Measurements from ENCODE around the gene SFPQ.
A peak's percentile ranks its signal among the peaks of the same experiment; 100 is the strongest.
"Not testable (repeated sequence)": the region's sequence is repeated elsewhere in the genome, so short reads cannot be mapped to it uniquely, and the experiment has no call there.

SFPQ gene, protein sequence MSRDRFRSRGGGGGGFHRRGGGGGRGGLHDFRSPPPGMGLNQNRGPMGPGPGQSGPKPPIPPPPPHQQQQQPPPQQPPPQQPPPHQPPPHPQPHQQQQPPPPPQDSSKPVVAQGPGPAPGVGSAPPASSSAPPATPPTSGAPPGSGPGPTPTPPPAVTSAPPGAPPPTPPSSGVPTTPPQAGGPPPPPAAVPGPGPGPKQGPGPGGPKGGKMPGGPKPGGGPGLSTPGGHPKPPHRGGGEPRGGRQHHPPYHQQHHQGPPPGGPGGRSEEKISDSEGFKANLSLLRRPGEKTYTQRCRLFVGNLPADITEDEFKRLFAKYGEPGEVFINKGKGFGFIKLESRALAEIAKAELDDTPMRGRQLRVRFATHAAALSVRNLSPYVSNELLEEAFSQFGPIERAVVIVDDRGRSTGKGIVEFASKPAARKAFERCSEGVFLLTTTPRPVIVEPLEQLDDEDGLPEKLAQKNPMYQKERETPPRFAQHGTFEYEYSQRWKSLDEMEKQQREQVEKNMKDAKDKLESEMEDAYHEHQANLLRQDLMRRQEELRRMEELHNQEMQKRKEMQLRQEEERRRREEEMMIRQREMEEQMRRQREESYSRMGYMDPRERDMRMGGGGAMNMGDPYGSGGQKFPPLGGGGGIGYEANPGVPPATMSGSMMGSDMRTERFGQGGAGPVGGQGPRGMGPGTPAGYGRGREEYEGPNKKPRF

DNA sequence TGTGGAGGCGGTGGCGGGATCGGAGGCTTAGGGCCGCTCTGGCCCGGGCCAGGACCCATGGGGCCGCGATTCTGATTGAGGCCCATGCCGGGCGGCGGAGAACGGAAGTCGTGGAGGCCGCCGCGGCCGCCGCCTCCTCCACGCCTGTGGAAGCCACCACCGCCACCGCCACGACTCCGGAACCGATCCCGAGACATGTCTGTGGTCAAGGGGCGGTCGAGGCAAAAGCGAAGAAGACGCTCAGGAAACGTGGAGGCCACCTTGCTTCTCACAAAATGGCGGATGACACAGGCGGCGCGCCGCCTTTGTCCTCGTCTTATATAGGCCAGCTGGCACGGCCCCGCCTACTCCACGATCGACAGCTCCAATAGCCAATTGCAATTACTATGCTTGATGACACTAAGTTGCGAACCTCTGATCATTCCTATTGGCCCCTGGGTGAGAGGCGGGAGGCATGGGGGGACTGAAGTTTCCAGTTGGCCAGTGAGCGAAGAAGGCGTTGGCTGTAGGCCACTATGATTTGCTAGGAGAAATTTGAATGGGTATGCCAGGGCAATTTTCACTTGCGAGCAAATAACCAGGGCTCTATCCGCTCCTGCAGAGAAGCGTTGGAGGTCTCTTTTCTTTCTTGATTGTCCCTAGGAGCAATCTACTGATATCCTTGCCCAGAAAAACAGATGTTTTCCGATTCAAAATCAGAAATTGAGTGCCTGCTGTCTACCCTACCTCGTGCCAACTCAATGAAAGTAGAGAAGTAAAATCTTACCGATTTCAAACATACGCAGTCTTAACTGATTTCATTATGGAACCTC is at the start of gene SFPQ:
TSS of gene SFPQ (minus strand) at position 293 of the 812 bp plus-strand sequence. CDS start at position 197, 96 bp downstream.
- DNase-seq = peak; percentile 99

DNA sequence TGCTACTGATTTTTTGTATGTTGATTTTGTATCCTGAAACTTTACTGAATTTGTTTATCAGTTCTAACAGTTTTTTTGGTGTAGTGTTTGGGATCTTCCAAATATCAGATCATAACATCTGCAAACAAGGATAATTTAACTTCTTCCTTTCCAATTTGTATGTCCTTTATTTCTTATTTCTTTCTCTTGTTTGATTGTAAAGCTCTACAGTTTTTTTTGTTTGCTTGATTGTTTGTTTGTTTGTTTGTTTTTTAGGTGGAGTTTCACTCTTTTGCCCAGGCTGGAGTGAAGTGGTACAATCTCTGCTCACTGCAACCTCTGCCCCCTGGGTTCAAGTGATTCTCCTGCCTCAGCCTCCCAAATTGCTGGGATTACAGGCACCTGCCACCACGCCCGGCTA is 43.8 kb upstream of the SFPQ start:
- not testable (repeated sequence) for DNase-seq

DNA sequence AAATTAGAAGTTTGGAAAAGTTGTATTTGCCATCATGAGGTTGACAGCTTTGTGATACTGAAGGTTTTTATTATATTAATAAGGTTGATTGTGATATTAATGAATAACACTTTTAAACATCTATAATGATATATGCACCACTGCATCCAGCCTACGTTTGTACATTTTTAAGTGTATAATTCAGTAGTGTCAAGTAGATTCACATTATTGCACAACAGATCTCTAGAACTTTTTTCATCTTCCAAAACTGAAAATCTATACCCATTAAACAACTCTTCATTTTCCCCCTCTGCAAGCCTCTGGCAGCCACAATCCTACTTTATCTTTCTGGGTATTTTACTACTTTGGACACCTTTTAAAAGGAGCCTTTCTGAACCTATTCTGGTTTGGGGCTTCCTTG is 38.3 kb upstream of the SFPQ start:
- DNase-seq = no peak

DNA sequence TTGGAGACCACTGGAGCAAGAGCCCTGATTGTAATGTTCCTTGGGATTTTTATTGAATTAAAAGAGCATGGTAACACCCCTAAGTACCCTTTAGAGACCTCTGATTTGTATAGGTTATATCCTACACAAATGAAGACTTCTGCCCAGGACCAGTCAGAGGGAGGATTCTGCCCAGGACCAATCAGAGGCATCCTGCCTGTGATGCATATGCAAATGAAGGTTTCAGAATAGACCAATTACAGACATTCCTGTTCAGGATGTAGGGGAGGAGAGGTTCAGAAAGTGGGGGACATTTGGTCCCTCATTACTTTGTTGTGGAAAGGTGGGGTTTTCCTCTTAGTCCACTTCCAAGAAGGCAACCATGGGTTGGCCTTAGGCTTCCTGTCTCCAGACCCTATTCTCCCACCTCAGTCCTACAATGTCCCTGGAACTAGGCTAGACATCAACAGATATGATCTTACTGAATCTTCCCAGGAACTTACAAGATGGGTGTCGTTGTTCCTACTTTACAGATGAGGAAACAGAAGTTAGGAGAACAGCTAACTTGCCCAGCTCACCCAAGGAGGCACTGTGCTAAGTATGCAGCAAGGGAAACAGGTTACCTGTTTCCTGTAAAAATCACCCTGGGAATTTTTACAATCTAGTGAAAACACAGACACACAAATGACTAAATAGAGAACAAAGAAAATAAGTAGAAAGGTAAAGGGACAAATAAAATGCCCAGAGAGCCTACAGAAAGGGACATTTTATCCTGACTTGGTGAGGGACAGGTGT is 36.8 kb upstream of the SFPQ start:
- DNase-seq = no peak

DNA sequence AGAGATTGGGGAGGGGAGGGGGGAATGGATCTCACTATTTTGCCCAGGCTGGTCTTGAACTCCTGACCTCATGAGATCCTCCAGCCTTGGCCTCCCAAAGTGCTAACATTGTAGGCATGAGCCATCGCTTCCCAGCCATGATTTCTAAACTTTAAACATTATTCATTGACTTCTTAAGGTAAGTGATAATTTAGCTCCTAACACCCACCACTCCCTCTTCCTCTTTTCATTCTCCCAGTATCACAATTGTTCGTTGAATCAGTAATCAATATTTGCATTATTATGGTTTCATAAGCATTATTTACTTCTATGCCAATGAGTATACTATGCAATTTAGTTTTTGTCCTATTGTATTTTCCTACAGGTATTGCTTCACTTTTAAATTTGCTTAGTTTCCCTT is 33.6 kb upstream of the SFPQ start:
- no peak for DNase-seq

DNA sequence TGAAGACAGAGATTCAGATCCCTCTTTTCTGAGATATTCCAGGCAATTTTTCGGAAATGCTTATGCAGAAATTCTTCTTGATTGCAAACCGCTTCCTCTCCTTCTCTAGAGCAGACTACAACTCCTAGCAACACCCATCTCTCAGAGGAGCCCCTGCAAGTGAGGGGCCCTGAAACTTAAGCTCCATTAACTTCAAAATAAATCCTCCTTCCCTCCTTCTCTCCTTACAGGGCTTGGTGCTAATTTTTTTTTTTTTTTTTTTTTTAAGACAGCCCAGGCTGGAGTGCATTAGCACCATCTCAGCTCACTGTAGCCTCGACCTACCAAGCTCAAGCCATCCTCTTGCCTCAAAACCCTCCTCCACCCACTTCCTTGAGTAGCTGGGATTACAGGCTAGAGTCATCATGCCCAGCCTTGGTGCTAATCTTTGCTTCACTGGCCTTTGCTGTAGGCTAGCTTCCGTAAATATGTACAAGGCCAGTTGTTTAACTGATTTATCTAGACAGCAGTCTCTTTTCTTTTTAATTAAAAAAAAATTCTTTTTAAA is 30.2 kb upstream of the SFPQ start:
- DNase-seq = no peak

DNA sequence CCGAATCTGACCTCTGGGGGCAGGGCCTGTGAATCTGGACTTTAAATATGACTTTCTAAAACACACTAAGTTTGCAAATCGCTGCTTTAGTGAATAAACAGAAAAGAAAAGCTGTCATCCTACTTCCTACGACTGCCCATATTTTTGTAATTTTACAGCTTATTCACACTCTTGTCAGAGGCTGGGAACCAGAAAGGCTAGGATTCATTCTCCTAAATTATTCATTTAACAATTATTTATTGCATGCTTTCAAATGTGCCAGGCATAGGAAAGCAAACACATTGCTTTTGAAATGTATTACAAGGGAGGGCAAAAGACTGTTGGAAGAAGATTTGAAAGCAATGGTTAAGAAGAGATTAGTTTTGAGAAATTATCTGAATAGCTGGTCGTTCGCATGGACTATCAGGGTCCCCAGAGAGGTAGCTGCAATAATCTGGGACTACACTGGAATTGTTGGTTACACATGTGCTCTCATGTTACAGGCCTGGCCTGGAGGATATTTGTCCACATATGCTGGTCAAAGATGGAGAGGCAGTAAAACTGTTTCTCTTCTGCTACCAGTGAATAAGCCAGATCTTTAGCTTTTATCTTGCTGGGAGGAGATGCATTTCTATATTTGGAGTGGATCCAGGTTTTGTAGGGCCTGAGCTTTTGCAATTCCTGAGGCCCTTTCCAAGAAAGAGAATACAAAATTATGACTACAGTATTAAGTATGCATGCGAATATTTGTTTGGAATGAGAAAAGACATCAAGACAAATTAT is 29.6 kb upstream of the SFPQ start:
- DNase-seq = no peak

DNA sequence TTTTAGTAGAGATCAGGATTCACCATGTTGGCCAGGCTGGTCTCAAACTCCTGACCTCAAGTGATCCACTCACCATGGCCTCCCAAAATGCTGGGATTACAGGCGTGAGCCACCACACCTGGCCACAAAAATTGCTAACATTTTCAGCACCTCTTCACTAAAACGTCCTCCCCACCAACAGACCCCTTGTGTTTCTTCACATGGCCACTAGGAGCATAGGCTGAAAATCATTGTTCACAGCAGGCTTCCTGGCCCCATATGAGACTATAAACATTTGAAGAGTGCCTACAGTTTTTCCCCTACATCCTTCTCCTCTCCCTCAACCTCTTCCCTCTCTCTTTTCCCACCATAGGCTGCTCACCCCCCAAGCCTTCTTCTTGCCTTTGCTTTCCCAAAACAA is 28.0 kb upstream of the SFPQ start:
- peak; percentile 33 for DNase-seq

DNA sequence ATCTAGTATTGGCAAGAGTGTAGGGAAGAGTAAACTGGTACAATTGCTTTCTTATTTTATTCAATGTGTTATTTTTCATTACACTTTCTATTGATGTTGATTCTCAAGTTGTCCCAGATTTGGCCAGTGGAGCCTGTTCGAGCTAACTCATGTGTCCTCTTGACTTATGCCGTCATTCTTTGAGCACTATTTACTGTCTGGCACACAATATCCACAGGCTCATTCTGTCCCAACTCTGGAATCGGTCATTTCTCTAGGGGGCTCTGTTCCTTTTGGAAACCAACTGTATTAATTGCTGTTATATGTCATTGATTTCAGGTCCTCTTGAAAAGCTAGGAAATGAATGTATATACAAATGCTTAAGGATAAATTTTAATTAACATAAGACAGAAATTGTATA is 22.4 kb upstream of the SFPQ start:
- DNase-seq = no peak

DNA sequence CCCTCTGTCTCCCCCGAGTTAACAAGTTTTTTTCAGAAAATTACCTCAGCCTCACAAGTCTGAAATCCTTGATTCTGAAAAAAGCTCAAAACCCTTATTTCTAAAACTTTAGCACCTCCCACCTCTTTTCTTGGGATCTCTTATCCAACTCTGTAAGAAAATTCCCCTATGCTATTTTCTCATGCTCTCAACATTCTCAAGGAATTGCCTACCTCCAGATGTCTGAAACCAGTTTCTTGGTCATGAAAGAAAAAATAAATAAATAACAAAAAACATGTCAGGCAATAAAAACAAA is 18.1 kb upstream of the SFPQ start:
- no peak for DNase-seq

DNA sequence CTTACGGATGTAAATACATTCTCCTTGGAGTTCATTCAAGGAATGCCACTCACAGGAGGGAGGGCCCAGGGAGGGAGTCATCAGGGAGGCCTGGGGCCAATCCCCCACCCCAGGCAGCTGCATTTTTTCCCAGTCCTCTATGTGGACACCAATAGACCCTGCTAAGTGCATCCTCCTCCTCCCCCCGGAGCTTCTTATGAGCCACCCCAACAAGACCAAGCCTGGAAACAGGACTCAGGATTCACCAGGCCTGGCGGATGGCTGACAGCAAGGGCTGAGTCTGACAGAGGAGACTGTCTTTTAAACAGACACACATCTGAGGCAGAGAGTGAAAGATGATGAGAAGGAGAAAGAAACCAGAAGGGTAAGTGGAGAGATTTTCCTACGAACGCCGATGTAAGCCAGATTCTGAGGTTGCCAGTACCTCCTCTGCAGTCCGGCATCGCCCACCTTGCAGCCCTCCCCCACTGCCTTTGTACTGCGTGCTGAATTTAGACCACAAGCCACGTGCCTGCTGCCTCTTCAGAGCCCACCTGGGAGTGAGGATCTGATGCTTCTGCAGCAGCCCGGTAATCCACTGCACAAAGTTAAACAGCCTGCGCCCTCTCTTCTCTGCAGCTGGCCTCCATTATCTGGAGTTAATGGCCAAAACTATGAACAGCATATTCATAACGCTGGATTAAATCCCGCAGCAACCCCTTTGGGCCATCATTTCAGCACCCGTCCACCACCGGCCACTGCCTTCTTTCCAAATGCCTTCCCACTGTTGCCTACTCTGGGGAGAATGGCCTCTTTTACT is 17.6 kb upstream of the SFPQ start:
- no peak for DNase-seq

DNA sequence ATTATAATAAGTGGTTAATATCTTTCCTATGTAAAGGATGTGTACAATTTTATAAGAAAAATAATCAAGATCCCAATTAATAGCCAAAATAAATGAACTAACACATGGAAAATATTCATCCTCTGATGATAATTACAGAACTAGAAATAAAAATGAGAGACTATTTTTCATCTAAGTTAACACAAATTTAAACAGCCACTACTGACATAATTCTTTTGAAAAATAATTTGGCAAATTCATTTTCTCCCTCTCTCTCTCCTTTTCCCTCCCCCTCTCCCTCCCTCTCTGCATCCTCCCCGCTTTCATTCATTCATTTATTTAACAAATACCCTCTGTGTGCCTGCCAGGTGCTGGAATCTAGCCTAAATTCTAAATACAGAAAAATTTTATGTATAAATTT is 10.3 kb upstream of the SFPQ start:
- DNase-seq = no peak

DNA sequence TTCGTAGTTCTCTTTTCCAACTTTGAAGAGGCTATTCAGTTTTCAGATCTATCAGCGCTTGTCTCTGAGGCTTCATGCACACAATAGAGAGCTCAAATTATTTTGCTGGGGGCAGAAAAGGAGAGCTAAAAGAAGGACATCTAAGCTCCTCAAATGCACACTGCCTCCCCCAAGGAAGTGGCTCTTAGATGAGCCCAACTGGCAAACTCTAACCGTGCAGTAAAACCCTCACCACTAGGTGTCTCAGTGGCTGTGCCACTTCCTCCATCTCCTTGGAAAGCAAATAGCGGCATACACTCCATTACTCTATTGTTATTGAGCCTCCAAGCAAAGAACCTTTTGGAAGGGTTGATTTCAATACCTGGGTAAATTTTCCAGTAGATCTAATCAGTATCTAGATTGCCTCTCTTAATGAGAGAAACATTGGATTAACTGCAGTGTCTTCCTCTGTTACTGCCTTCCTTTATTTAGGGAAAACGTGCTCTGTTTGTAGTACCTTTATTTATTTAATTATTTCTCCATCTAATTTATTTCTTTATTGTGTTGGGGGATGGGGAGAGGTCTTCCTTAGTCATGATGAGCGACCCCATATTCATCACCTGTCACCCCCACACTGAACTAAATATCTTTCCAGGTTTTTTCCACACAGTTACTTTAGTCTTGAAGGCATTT is 9.2 kb upstream of the SFPQ start:
- DNase-seq = peak; percentile 79

DNA sequence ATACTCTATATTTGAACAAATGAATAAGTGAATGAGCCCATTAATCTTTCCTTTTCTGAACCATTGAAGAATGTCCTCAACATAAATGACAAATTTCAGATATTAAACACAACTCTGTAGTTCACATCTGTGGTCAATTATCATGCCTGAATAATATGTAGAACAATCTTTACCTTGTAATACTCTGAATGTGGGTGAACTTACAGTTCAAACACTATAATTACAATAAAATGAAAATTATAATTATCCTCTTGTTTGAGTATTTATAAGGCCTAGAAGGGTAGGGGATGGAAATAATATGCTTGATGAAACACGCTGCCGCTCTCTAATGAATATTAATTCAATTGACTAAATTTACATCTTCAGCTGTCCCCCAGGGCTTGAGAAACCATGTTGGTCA is 8.7 kb upstream of the SFPQ start:
- no peak for DNase-seq

DNA sequence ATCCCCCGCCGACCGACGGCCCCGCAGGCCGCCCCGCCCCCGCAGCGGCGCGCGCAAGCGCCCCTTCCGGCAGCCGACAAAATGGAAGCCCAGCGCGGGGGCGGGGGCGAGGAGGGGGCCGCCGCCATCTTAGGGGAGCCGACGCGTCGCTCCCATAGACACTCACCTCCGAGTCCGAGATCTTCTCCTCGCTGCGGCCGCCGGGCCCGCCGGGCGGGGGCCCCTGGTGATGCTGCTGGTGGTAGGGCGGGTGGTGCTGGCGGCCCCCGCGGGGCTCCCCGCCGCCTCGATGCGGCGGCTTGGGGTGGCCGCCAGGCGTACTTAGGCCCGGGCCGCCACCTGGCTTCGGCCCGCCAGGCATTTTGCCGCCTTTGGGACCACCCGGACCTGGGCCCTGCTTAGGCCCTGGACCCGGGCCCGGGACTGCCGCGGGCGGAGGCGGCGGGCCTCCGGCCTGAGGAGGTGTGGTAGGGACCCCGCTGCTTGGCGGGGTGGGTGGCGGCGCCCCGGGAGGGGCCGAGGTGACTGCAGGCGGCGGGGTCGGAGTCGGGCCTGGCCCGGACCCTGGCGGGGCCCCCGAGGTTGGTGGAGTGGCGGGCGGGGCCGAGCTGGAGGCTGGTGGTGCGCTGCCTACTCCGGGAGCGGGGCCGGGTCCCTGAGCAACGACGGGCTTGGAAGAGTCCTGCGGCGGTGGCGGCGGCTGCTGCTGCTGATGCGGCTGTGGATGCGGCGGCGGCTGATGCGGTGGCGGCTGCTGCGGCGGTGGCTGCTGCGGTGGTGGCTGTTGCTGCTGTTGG is 691 bp downstream of the SFPQ start:
- DNase-seq = peak; percentile 90

DNA sequence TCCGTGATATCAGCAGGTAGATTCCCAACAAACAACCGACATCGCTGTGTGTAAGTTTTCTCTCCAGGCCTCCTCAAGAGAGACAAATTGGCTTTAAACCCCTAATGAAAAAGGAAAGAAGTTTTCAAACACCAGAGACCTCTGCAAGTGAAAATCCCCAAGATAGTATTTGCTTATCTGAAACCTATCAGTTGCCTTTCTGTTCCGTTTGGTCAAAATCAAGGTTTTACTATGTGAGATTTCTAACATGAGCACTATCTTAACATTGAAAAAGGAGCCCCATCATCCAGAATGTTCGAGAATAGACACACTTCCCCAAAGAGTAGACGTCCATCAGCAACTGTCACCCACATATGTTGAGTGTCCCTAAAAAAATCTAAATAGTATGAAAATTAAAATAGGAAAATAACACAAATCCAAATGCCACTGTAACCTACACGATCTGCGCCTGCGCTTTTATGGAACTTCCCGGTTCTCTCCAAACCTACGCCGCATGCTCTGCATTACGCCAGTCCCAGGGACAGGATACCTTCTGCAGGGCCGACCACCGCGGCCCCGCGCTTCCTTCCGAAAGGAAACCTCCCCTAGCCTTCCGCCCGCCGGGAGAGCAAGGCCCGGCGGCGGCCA is 1.4 kb downstream of the SFPQ start:
- DNase-seq = no peak

DNA sequence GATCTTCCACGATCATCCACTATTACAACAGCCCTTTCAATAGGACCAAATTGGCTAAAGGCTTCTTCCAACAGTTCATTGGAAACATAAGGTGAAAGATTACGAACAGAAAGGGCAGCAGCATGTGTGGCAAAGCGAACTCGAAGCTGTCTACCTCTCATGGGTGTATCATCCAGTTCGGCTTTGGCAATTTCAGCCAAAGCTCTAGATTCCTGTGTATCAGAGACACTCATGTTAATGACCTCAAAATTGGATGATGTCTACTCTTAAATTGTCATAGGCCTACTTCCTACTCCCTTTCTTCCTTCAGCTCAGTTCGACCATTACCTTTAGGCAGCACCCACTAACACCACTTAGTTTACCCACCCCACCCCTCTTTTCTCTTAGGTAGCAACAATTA is 2.2 kb downstream of the SFPQ start:
- no peak for DNase-seq

DNA sequence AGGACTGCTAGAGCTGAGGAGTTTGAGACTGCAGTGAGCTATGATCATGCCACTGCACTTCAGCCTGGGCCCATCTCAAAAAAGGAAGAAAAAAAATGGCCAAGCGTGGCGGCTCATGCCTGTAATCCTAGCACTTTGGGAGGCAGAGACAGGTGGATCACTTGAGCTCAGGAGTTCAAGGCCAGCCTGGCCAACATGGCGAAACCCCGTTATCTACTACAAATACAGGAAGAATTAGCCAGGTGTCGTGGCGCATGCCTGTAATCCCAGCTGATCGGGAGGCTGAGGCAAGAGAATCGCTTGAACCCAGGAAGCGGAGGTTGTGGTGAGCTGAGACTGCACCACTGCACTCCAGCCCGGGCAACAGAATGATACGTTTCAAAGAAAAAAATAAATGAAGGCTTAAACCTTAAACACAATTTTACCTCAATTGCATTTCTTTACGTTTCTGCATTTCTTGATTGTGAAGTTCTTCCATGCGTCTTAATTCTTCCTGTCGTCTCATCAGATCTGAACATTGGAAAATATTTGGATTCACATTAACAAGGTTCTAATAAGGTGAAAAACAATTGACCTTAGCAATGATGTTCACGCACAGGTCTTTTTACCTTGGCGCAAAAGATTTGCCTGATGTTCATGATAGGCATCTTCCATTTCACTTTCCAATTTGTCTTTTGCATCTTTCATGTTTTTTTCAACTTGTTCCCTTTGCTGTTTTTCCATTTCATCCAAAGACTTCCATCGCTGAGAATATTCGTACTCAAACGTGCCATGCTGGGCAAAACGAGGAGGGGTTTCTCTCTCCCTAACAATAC is 4.2 kb downstream of the SFPQ start:
- no peak for DNase-seq

Measured in CD4-positive, alpha-beta T cell treated with Interleukin-21 for 1 hour (primary cell).